Central memory CD8-positive, alpha-beta T cell (primary cell): ENCODE data around the gene PSME4.
"Not testable (repeated sequence)": the region's sequence is repeated elsewhere in the genome, so short reads cannot be mapped to it uniquely, and the experiment has no call there.

Source experiments
- ATAC-seq: fragments of 150-1000 bp; cut with Tn5 transposase; replicated peaks from 2 replicates; pipeline ENCODE4 v1.10.0; 2022; ENCODE audit warnings: mild to moderate bottlenecking, moderate FRiP score, moderate number of reproducible peaks; ENCODE audit not compliant: poor library complexity, severe bottlenecking; ENCODE audit errors: extremely low read depth
- DNase-seq, 2 donors: peaks; one replicate each; pipeline ENCODE4 v3.0.0; 2021; ENCODE audit warnings: low spot score in 2 of 2
- H3K27ac Mint-ChIP-seq: one replicate; pipeline ENCODE4 v1.8.0; 2022; ENCODE audit warnings: low read depth, mild to moderate bottlenecking, moderate library complexity, mixed read lengths
- H3K27me3 Mint-ChIP-seq: one replicate; pipeline ENCODE4 v1.8.0; 2022; ENCODE audit warnings: mixed read lengths
- H3K36me3 Mint-ChIP-seq: one replicate; pipeline ENCODE4 v1.8.0; 2022; ENCODE audit warnings: mild to moderate bottlenecking, moderate library complexity, mixed read lengths; ENCODE audit not compliant: insufficient read depth
- H3K4me1 Mint-ChIP-seq: one replicate; pipeline ENCODE4 v1.8.0; 2022; ENCODE audit warnings: mixed read lengths
- H3K4me3 Mint-ChIP-seq: one replicate; pipeline ENCODE4 v1.8.0; 2022; ENCODE audit warnings: mild to moderate bottlenecking, moderate library complexity, mixed read lengths
- H3K9me3 Mint-ChIP-seq: one replicate; pipeline ENCODE4 v1.8.0; 2022; ENCODE audit warnings: mixed read lengths

Gene PSME4

GRCh38 chr2:53952519-53952918 is 18.3 kb downstream of the PSME4 start:
- Mint-ChIP-seq H3K36me3 (peaks cover 12% of the 10 kb centered on the region), H3K27ac (no peak overlapping the region), H3K9me3 (no peaks in the 10 kb centered on the region), H3K27me3 (no peaks in the 10 kb centered on the region), H3K4me1 (peaks cover 48% of the 10 kb centered on the region), H3K4me3 (no peak overlapping the region)
- ATAC-seq = no peak
- no peak for DNase-seq

GRCh38 chr2:53949457-53949856 is 21.3 kb downstream of the PSME4 start:
- Mint-ChIP-seq H3K27ac (no peak overlapping the region), H3K9me3 (no peaks in the 10 kb centered on the region), H3K36me3 (peaks cover 22% of the 10 kb centered on the region), H3K27me3 (no peaks in the 10 kb centered on the region), H3K4me1 (peaks cover 50% of the 10 kb centered on the region), H3K4me3 (no peak overlapping the region)
- DNase-seq (no peak), ATAC-seq (no peak)

GRCh38 chr2:53945538-53945937 is 25.3 kb downstream of the PSME4 start:
- Mint-ChIP-seq H3K36me3 (peaks cover 28% of the 10 kb centered on the region), H3K9me3 (no peaks in the 10 kb centered on the region), H3K4me1 (peaks cover 22% of the 10 kb centered on the region), H3K4me3 (no peak overlapping the region), H3K27ac (peak overlapping the region; percentile 50), H3K27me3 (no peaks in the 10 kb centered on the region)
- ATAC-seq (no peak), DNase-seq (no peak)

- Mint-ChIP-seq H3K36me3 (peaks cover 31% of the 10 kb centered on the region), H3K27ac (no peak overlapping the region), H3K9me3 (no peaks in the 10 kb centered on the region), H3K27me3 (no peaks in the 10 kb centered on the region), H3K4me1 (peaks cover 16% of the 10 kb centered on the region), H3K4me3 (no peak overlapping the region)
- DNase-seq (no peak), ATAC-seq (no peak)
Observed at GRCh38 chr2:53944542-53944941, 26.3 kb downstream of the PSME4 start.

GRCh38 chr2:53942280-53942679 is 28.5 kb downstream of the PSME4 start:
- Mint-ChIP-seq H3K4me1 (peaks cover 10% of the 10 kb centered on the region), H3K27me3 (no peaks in the 10 kb centered on the region), H3K9me3 (no peaks in the 10 kb centered on the region), H3K27ac (no peak overlapping the region), H3K4me3 (no peak overlapping the region), H3K36me3 (peaks cover 18% of the 10 kb centered on the region)
- DNase-seq (no peak), ATAC-seq (no peak)

GRCh38 chr2:53941749-53942148 is 29.0 kb downstream of the PSME4 start:
- ATAC-seq = no peak
- Mint-ChIP-seq H3K4me1 (peaks cover 6% of the 10 kb centered on the region), H3K36me3 (peaks cover 18% of the 10 kb centered on the region), H3K27me3 (no peaks in the 10 kb centered on the region), H3K27ac (no peak overlapping the region), H3K4me3 (no peak overlapping the region), H3K9me3 (no peaks in the 10 kb centered on the region)
- DNase-seq = no peak

GRCh38 chr2:53939656-53940055 is 31.1 kb downstream of the PSME4 start:
- ATAC-seq (no peak), DNase-seq (no peak)
- H3K4me3 Mint-ChIP-seq = no peak overlapping the region
- H3K36me3 Mint-ChIP-seq = peaks cover 24% of the 10 kb centered on the region
- no peaks in the 10 kb centered on the region for H3K4me1 Mint-ChIP-seq
- H3K27ac Mint-ChIP-seq = no peak overlapping the region
- no peaks in the 10 kb centered on the region for H3K27me3 Mint-ChIP-seq
- no peaks in the 10 kb centered on the region for H3K9me3 Mint-ChIP-seq

GRCh38 chr2:53938904-53939303 is 31.9 kb downstream of the PSME4 start:
- H3K36me3 Mint-ChIP-seq = peaks cover 25% of the 10 kb centered on the region
- no peak for ATAC-seq

GRCh38 chr2:53933329-53933728 is 37.5 kb downstream of the PSME4 start:
- no peak for ATAC-seq
- Mint-ChIP-seq H3K9me3 (no peaks in the 10 kb centered on the region), H3K27me3 (no peaks in the 10 kb centered on the region), H3K36me3 (peaks cover 63% of the 10 kb centered on the region), H3K4me3 (no peak overlapping the region), H3K27ac (no peak overlapping the region), H3K4me1 (no peaks in the 10 kb centered on the region)
- no peak for DNase-seq

More at GRCh38 chr2:53938904-53939303, 31.9 kb downstream of the PSME4 start:
- H3K4me3 Mint-ChIP-seq = no peak overlapping the region
- H3K27me3 Mint-ChIP-seq = no peaks in the 10 kb centered on the region
- H3K9me3 Mint-ChIP-seq = no peaks in the 10 kb centered on the region
- H3K27ac Mint-ChIP-seq = no peak overlapping the region
- H3K4me1 Mint-ChIP-seq = no peaks in the 10 kb centered on the region
- no peak for DNase-seq

GRCh38 chr2:53926321-53926720 is 44.5 kb downstream of the PSME4 start:
- not testable (repeated sequence) for H3K4me1 Mint-ChIP-seq, H3K4me3 Mint-ChIP-seq, DNase-seq, ATAC-seq, H3K9me3 Mint-ChIP-seq, H3K27me3 Mint-ChIP-seq
- Mint-ChIP-seq H3K27ac (peak overlapping the region; percentile 64), H3K36me3 (peaks cover 66% of the 10 kb centered on the region)

- Mint-ChIP-seq H3K9me3 (no peaks in the 10 kb centered on the region), H3K4me1 (no peaks in the 10 kb centered on the region), H3K27me3 (no peaks in the 10 kb centered on the region), H3K36me3 (peaks cover 33% of the 10 kb centered on the region), H3K4me3 (no peak overlapping the region), H3K27ac (peak overlapping the region; percentile 55)
- no peak for DNase-seq
- ATAC-seq = peak; percentile 76
Observed at GRCh38 chr2:53913721-53914120, 57.1 kb downstream of the PSME4 start.

GRCh38 chr2:53911434-53912189 is 59.2 kb downstream of the PSME4 start:
- no peak for DNase-seq
- H3K9me3 Mint-ChIP-seq = no peaks in the 10 kb centered on the region
- H3K27ac Mint-ChIP-seq = no peak overlapping the region
- peaks cover 10% of the 10 kb centered on the region for H3K4me1 Mint-ChIP-seq
- H3K4me3 Mint-ChIP-seq = no peak overlapping the region
- ATAC-seq = no peak
- no peaks in the 10 kb centered on the region for H3K27me3 Mint-ChIP-seq
- H3K36me3 Mint-ChIP-seq = peaks cover 41% of the 10 kb centered on the region

- Mint-ChIP-seq H3K27me3 (no peaks in the 10 kb centered on the region), H3K27ac (peak overlapping the region; percentile 14), H3K9me3 (no peaks in the 10 kb centered on the region), H3K36me3 (peaks cover 54% of the 10 kb centered on the region), H3K4me1 (peaks cover 10% of the 10 kb centered on the region), H3K4me3 (no peak overlapping the region)
- DNase-seq = no peak
- ATAC-seq = no peak
Observed at GRCh38 chr2:53907582-53907981, 63.2 kb downstream of the PSME4 start.
